ENCODE results near the gene EMC7.
A peak's percentile ranks its signal among the peaks of the same experiment; 100 is the strongest.
"Not testable (repeated sequence)": the region's sequence is repeated elsewhere in the genome, so short reads cannot be mapped to it uniquely, and the experiment has no call there.

The EMC7 gene

DNA sequence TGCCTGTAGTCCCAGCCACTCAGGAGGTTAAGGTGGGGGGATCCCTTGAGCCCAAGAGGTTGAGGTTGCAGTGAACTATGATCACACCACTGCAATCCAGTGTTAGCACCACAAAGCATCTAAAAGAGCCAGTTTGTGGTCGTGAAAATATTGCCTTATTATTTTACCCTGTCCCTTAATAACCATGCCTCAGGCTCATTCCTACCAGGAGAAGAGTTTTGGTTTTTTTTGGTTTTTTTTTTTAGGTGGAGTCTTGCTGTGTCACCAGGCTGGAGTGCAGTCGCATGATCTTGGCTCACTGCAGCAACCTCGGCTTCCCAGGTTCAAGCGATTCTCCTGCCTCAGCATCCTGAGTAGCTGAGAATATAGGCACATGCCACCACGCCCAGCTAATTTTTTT, 44.8 kb downstream of the EMC7 start:
- no peak overlapping the region for H3K4me3 ChIP-seq (ENCODE audit: insufficient read depth in 1 of 2, low read depth in 1 of 2, low read length in 2 of 2)
- WGBS = 100% methylated on average over 4 of the region's 5 CpGs
- no peak overlapping the region for H4K8ac ChIP-seq (ENCODE audit: low read length)
- H2BK15ac ChIP-seq (ENCODE audit: low read depth, poor library complexity, severe bottlenecking) = no peak overlapping the region
- no peak overlapping the region for H2BK5ac ChIP-seq (ENCODE audit: low read depth, low read length, poor library complexity, severe bottlenecking)
- H3K27me3 ChIP-seq (ENCODE audit: control insufficient read depth in 1 of 2, insufficient read depth in 1 of 2, low read length in 2 of 2) = no peaks in the 10 kb centered on the region
- H3K4ac ChIP-seq (ENCODE audit: low read depth in 1 of 2, low read length in 2 of 2) = no peak overlapping the region
- no peak overlapping the region for H3K18ac ChIP-seq (ENCODE audit: low read depth in 1 of 2, low read length in 2 of 2)
- peaks cover 4% of the 10 kb centered on the region for H3K9me3 ChIP-seq (ENCODE audit: control insufficient read depth, low read length)
- H4K91ac ChIP-seq (ENCODE audit: low read length) = no peak overlapping the region
- no peak overlapping the region for H2BK12ac ChIP-seq (ENCODE audit: low read length in 2 of 2)
- H3K9ac ChIP-seq (ENCODE audit: low read length) = peak overlapping the region; percentile 82
- H3K27ac ChIP-seq (ENCODE audit: low read length, poor library complexity, severe bottlenecking) = peak overlapping the region; percentile 96
- no peak overlapping the region for H2AFZ ChIP-seq (ENCODE audit: low read depth, low read length)
- no peaks in the 10 kb centered on the region for H3K79me1 ChIP-seq (replicated peaks; ENCODE audit: low read length, poor library complexity, severe bottlenecking)
- no peaks in the 10 kb centered on the region for H3K36me3 ChIP-seq (ENCODE audit: control insufficient read depth in 1 of 2, insufficient read depth in 2 of 2, low read depth in 1 of 2, low read length in 2 of 2)
- H3K23ac ChIP-seq (ENCODE audit: low read length in 2 of 2) = no peak overlapping the region
- H2BK120ac ChIP-seq (ENCODE audit: low read depth, low read length) = no peak overlapping the region
- H3K14ac ChIP-seq (ENCODE audit: low read length in 2 of 2) = no peak overlapping the region
- DNase-seq = no peak
- peak overlapping the region; percentile 68 for H2AK5ac ChIP-seq (ENCODE audit: low read length, severe bottlenecking)
- no peak overlapping the region for H3K4me2 ChIP-seq (ENCODE audit: low read length, poor library complexity, severe bottlenecking)
- H3K4me1 ChIP-seq (ENCODE audit: control insufficient read depth, insufficient read depth, low read depth, low read length) = peaks cover 5% of the 10 kb centered on the region

- no peak overlapping the region for H3K4me3 ChIP-seq (ENCODE audit: insufficient read depth in 1 of 2, low read depth in 1 of 2, low read length in 2 of 2)
- H3K18ac ChIP-seq (ENCODE audit: low read depth in 1 of 2, low read length in 2 of 2) = no peak overlapping the region
- H2BK12ac ChIP-seq (ENCODE audit: low read length in 2 of 2) = no peak overlapping the region
- H3K36me3 ChIP-seq (ENCODE audit: control insufficient read depth in 1 of 2, insufficient read depth in 2 of 2, low read depth in 1 of 2, low read length in 2 of 2) = no peaks in the 10 kb centered on the region
- peak overlapping the region; percentile 83 for H2BK5ac ChIP-seq (ENCODE audit: low read depth, low read length, poor library complexity, severe bottlenecking)
- H3K79me1 ChIP-seq (replicated peaks; ENCODE audit: low read length, poor library complexity, severe bottlenecking) = no peaks in the 10 kb centered on the region
- H2AK5ac ChIP-seq (ENCODE audit: low read length, severe bottlenecking) = no peak overlapping the region
- H3K9ac ChIP-seq (ENCODE audit: low read length) = peak overlapping the region; percentile 82
- H3K4me1 ChIP-seq (ENCODE audit: control insufficient read depth, insufficient read depth, low read depth, low read length) = peaks cover 5% of the 10 kb centered on the region
- WGBS = 27% methylated on average over 1 of the region's 3 CpGs
- H4K91ac ChIP-seq (ENCODE audit: low read length) = no peak overlapping the region
- H3K9me3 ChIP-seq (ENCODE audit: control insufficient read depth, low read length) = peaks cover 12% of the 10 kb centered on the region
- no peak overlapping the region for H4K8ac ChIP-seq (ENCODE audit: low read length)
- H3K27me3 ChIP-seq (ENCODE audit: control insufficient read depth in 1 of 2, insufficient read depth in 1 of 2, low read length in 2 of 2) = no peaks in the 10 kb centered on the region
- no peak overlapping the region for H2BK15ac ChIP-seq (ENCODE audit: low read depth, poor library complexity, severe bottlenecking)
- no peak overlapping the region for H2BK120ac ChIP-seq (ENCODE audit: low read depth, low read length)
- peak; percentile 50 for DNase-seq
- H3K4ac ChIP-seq (ENCODE audit: low read depth in 1 of 2, low read length in 2 of 2) = no peak overlapping the region
- no peak overlapping the region for H3K4me2 ChIP-seq (ENCODE audit: low read length, poor library complexity, severe bottlenecking)
- peak overlapping the region; percentile 96 for H3K27ac ChIP-seq (ENCODE audit: low read length, poor library complexity, severe bottlenecking)
- no peak overlapping the region for H2AFZ ChIP-seq (ENCODE audit: low read depth, low read length)
- no peak overlapping the region for H3K23ac ChIP-seq (ENCODE audit: low read length in 2 of 2)
- H3K14ac ChIP-seq (ENCODE audit: low read length in 2 of 2) = no peak overlapping the region
These were observed 45.6 kb downstream of the EMC7 start for GRCh38 chr15:34055868-34056595.

GRCh38 chr15:34054081-34054707, 47.5 kb downstream of the EMC7 start:
- Histone ChIP-seq H4K8ac (ENCODE audit: low read length) (no peak overlapping the region), H3K27ac (ENCODE audit: low read length, poor library complexity, severe bottlenecking) (no peak overlapping the region), H3K4ac (ENCODE audit: low read depth in 1 of 2, low read length in 2 of 2) (no peak overlapping the region), H3K18ac (ENCODE audit: low read depth in 1 of 2, low read length in 2 of 2) (no peak overlapping the region), H2BK15ac (ENCODE audit: low read depth, poor library complexity, severe bottlenecking) (no peak overlapping the region), H3K27me3 (ENCODE audit: control insufficient read depth in 1 of 2, insufficient read depth in 1 of 2, low read length in 2 of 2) (no peaks in the 10 kb centered on the region), H3K14ac (ENCODE audit: low read length in 2 of 2) (no peak overlapping the region), H3K79me1 (replicated peaks; ENCODE audit: low read length, poor library complexity, severe bottlenecking) (no peaks in the 10 kb centered on the region), H3K4me1 (ENCODE audit: control insufficient read depth, insufficient read depth, low read depth, low read length) (peaks cover 5% of the 10 kb centered on the region), H3K4me2 (ENCODE audit: low read length, poor library complexity, severe bottlenecking) (no peak overlapping the region), H3K36me3 (ENCODE audit: control insufficient read depth in 1 of 2, insufficient read depth in 2 of 2, low read depth in 1 of 2, low read length in 2 of 2) (no peaks in the 10 kb centered on the region), H2BK5ac (ENCODE audit: low read depth, low read length, poor library complexity, severe bottlenecking) (no peak overlapping the region), H2BK120ac (ENCODE audit: low read depth, low read length) (no peak overlapping the region), H3K23ac (ENCODE audit: low read length in 2 of 2) (no peak overlapping the region), H2AK5ac (ENCODE audit: low read length, severe bottlenecking) (no peak overlapping the region), H4K91ac (ENCODE audit: low read length) (no peak overlapping the region), H3K9me3 (ENCODE audit: control insufficient read depth, low read length) (peaks cover 21% of the 10 kb centered on the region), H3K4me3 (ENCODE audit: insufficient read depth in 1 of 2, low read depth in 1 of 2, low read length in 2 of 2) (no peak overlapping the region), H2AFZ (ENCODE audit: low read depth, low read length) (no peak overlapping the region), H3K9ac (ENCODE audit: low read length) (no peak overlapping the region), H2BK12ac (ENCODE audit: low read length in 2 of 2) (no peak overlapping the region)
- DNase-seq = no peak
- WGBS = 100% methylated on average over 3 of the region's 3 CpGs

DNA sequence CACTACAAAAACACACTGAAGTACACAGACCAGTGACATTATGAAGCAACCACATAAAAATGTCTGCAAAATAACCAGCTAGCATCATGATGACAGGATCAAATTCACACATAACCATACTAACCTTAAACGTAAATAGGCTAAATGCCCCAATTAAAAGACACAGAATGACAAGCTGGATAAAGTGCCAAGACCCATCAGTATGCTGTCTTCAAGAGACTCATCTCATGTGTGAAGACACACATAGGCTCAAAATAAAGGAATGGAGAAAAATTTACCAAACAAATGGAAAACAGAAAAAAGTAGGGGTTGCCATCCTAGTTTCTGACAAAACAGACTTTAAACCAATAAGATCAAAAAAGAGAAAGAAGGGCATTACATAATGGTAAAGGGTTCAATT, 51.3 kb downstream of the EMC7 start:
- not testable (repeated sequence) for DNase-seq; H3K9ac ChIP-seq (ENCODE audit: low read length); H3K18ac ChIP-seq (ENCODE audit: low read depth in 1 of 2, low read length in 2 of 2); H3K36me3 ChIP-seq (ENCODE audit: control insufficient read depth in 1 of 2, insufficient read depth in 2 of 2, low read depth in 1 of 2, low read length in 2 of 2); H2BK120ac ChIP-seq (ENCODE audit: low read depth, low read length); H4K91ac ChIP-seq (ENCODE audit: low read length); H4K8ac ChIP-seq (ENCODE audit: low read length); H3K23ac ChIP-seq (ENCODE audit: low read length in 2 of 2); H2AK5ac ChIP-seq (ENCODE audit: low read length, severe bottlenecking); H3K4me2 ChIP-seq (ENCODE audit: low read length, poor library complexity, severe bottlenecking); H2BK12ac ChIP-seq (ENCODE audit: low read length in 2 of 2); H3K4me3 ChIP-seq (ENCODE audit: insufficient read depth in 1 of 2, low read depth in 1 of 2, low read length in 2 of 2); H3K27ac ChIP-seq (ENCODE audit: low read length, poor library complexity, severe bottlenecking); H3K4ac ChIP-seq (ENCODE audit: low read depth in 1 of 2, low read length in 2 of 2); H3K79me1 ChIP-seq (replicated peaks; ENCODE audit: low read length, poor library complexity, severe bottlenecking); H3K14ac ChIP-seq (ENCODE audit: low read length in 2 of 2); H2BK5ac ChIP-seq (ENCODE audit: low read depth, low read length, poor library complexity, severe bottlenecking); H2AFZ ChIP-seq (ENCODE audit: low read depth, low read length); H2BK15ac ChIP-seq (ENCODE audit: low read depth, poor library complexity, severe bottlenecking); H3K27me3 ChIP-seq (ENCODE audit: control insufficient read depth in 1 of 2, insufficient read depth in 1 of 2, low read length in 2 of 2)
- Histone ChIP-seq H3K9me3 (ENCODE audit: control insufficient read depth, low read length) (peaks cover 21% of the 10 kb centered on the region), H3K4me1 (ENCODE audit: control insufficient read depth, insufficient read depth, low read depth, low read length) (peaks cover 18% of the 10 kb centered on the region)
- WGBS = 100% methylated on average over 1 of the region's 1 CpG

All from mesenchymal stem cell (in vitro differentiated cells and primary cell).